Astrocyte (in vitro differentiated cells and primary cell): ENCODE measurements around the gene CCR6. TPM values are rescaled to one million over a fixed set of nuclear protein-coding genes. Genes with fewer than 3 reads are reported as not detected.

Experiments used
- DNase-seq: peaks from one replicate; pipeline ENCODE4 v3.0.0-alpha.2; 2010; ENCODE audit warnings: low read depth
- FAIRE-seq: peaks from 2 replicates; lab custom pipeline; 2011; peaks lifted over from hg19 to GRCh38; lab: Jason Lieb, UNC
- H2AFZ ChIP-seq: 2 replicates; pipeline ENCODE4 v1.6.0; 2012; ENCODE audit warnings: low read depth, low read length, inconsistent platforms
- H3K27ac ChIP-seq: 2 replicates; pipeline ENCODE4 v1.5.1; 2011; ENCODE audit warnings: low read depth, low read length, inconsistent platforms
- H3K27me3 ChIP-seq: 2 replicates; pipeline ENCODE4 v1.6.0; 2011; ENCODE audit warnings: low read length, inconsistent platforms; ENCODE audit not compliant: insufficient read depth
- H3K36me3 ChIP-seq: 2 replicates; pipeline ENCODE4 v1.5.1; 2011; ENCODE audit warnings: low read length, inconsistent platforms; ENCODE audit not compliant: insufficient read depth
- H3K4me1 ChIP-seq: 2 replicates; pipeline ENCODE4 v1.5.1; 2011; ENCODE audit warnings: low read length, inconsistent platforms; ENCODE audit not compliant: insufficient read depth
- H3K4me2 ChIP-seq: 2 replicates; pipeline ENCODE4 v1.6.0; 2012; ENCODE audit warnings: low read length, inconsistent platforms
- H3K4me3 ChIP-seq: 2 replicates; pipeline ENCODE4 v1.5.1; 2011; ENCODE audit warnings: low read depth, mild to moderate bottlenecking, low read length, inconsistent platforms; ENCODE audit not compliant: insufficient read depth
- H3K79me2 ChIP-seq: 2 replicates; pipeline ENCODE4 v1.6.0; 2012; ENCODE audit warnings: mild to moderate bottlenecking, low read length, inconsistent platforms; ENCODE audit not compliant: insufficient read depth
- H3K9ac ChIP-seq: 2 replicates; pipeline ENCODE4 v1.6.0; 2012; ENCODE audit warnings: mild to moderate bottlenecking, low read length, inconsistent platforms
- H3K9me3 ChIP-seq: 2 replicates; pipeline ENCODE4 v1.5.1; 2012; ENCODE audit warnings: low read depth, mild to moderate bottlenecking, low read length, inconsistent platforms; ENCODE audit not compliant: insufficient read depth
- H4K20me1 ChIP-seq: 2 replicates; pipeline ENCODE4 v1.6.0; 2012; ENCODE audit warnings: low read length, inconsistent platforms; ENCODE audit not compliant: insufficient read depth
- H3K27ac Mint-ChIP-seq: one replicate; pipeline ENCODE4 v1.8.0; 2021; ENCODE audit warnings: mild to moderate bottlenecking, mixed read lengths; ENCODE audit not compliant: unreplicated experiment
- H3K27me3 Mint-ChIP-seq: one replicate; pipeline ENCODE4 v1.8.0; 2021; ENCODE audit warnings: low read depth, mixed read lengths; ENCODE audit not compliant: unreplicated experiment
- H3K36me3 Mint-ChIP-seq: one replicate; pipeline ENCODE4 v1.8.0; 2021; ENCODE audit warnings: low read depth, mixed read lengths; ENCODE audit not compliant: unreplicated experiment
- H3K4me1 Mint-ChIP-seq: one replicate; pipeline ENCODE4 v1.8.0; 2021; ENCODE audit warnings: low read depth, mixed read lengths; ENCODE audit not compliant: unreplicated experiment
- H3K4me3 Mint-ChIP-seq: one replicate; pipeline ENCODE4 v1.8.0; 2021; ENCODE audit warnings: mild to moderate bottlenecking, moderate library complexity, mixed read lengths; ENCODE audit not compliant: unreplicated experiment
- H3K9me3 Mint-ChIP-seq: one replicate; pipeline ENCODE4 v1.8.0; 2021; ENCODE audit warnings: mild to moderate bottlenecking, mixed read lengths; ENCODE audit not compliant: unreplicated experiment
- CTCF ChIP-seq: IDR thresholded peaks from 2 replicates; pipeline ENCODE4 v1.5.1; 2011; ENCODE audit warnings: low read depth, mild to moderate bottlenecking, inconsistent platforms, low read length, moderate library complexity; ENCODE audit not compliant: insufficient read depth
- EZH2 ChIP-seq: IDR thresholded peaks from 2 replicates; pipeline ENCODE4 v1.6.1; 2012; ENCODE audit warnings: mild to moderate bottlenecking, low read length, inconsistent platforms; ENCODE audit not compliant: insufficient read depth
- total RNA-seq: library from RNA; stranded (reverse); gene quantifications from 2 replicates; pipeline ENCODE4 v1.2.1, GENCODE V29; 2021

Gene CCR6
- total RNA-seq, 1 donor from 2014 or later, result not detected

- Histone ChIP-seq H3K4me2 (no peak overlapping the region), H3K27ac (no peak overlapping the region), H3K4me1 (no peaks in the 10 kb centered on the region), H3K9me3 (no peaks in the 10 kb centered on the region), H3K36me3 (no peaks in the 10 kb centered on the region), H2AFZ (no peak overlapping the region), H3K27me3 (no peaks in the 10 kb centered on the region), H3K4me3 (no peak overlapping the region), H3K79me2 (no peaks in the 10 kb centered on the region), H3K9ac (no peak overlapping the region), H4K20me1 (no peaks in the 10 kb centered on the region)
- no peak for TF ChIP-seq CTCF
- TF ChIP-seq EZH2, result no peak
- peaks cover 26% of the 10 kb centered on the region for H3K27me3 Mint-ChIP-seq
- no peak overlapping the region for H3K4me3 Mint-ChIP-seq
- no peak overlapping the region for H3K27ac Mint-ChIP-seq
- H3K9me3 Mint-ChIP-seq, result peaks cover 7% of the 10 kb centered on the region
- H3K36me3 Mint-ChIP-seq, result no peaks in the 10 kb centered on the region
- no peak for FAIRE-seq
- H3K4me1 Mint-ChIP-seq, result no peaks in the 10 kb centered on the region
- no peak for DNase-seq
These were observed 1.9 kb downstream of the CCR6 start for GRCh38 chr6:167124753-167125152.

- Histone ChIP-seq H3K4me3 (no peak overlapping the region), H3K27ac (no peak overlapping the region), H2AFZ (no peak overlapping the region), H4K20me1 (no peaks in the 10 kb centered on the region), H3K9me3 (no peaks in the 10 kb centered on the region), H3K79me2 (no peaks in the 10 kb centered on the region), H3K27me3 (no peaks in the 10 kb centered on the region), H3K36me3 (no peaks in the 10 kb centered on the region), H3K4me1 (no peaks in the 10 kb centered on the region), H3K4me2 (no peak overlapping the region), H3K9ac (no peak overlapping the region)
- Mint-ChIP-seq H3K36me3 (no peaks in the 10 kb centered on the region), H3K9me3 (peaks cover 7% of the 10 kb centered on the region), H3K4me1 (no peaks in the 10 kb centered on the region), H3K27me3 (peaks cover 29% of the 10 kb centered on the region), H3K27ac (no peak overlapping the region), H3K4me3 (no peak overlapping the region)
- no peak for TF ChIP-seq EZH2
- no peak for TF ChIP-seq CTCF
- no peak for DNase-seq
- FAIRE-seq, result no peak
These were observed 2.5 kb downstream of the CCR6 start for GRCh38 chr6:167125410-167125809.

- Histone ChIP-seq H3K27me3 (no peaks in the 10 kb centered on the region), H2AFZ (no peak overlapping the region), H3K4me1 (no peaks in the 10 kb centered on the region), H3K27ac (no peak overlapping the region), H4K20me1 (no peaks in the 10 kb centered on the region), H3K9me3 (no peaks in the 10 kb centered on the region), H3K9ac (no peak overlapping the region), H3K4me2 (no peak overlapping the region), H3K4me3 (no peak overlapping the region), H3K79me2 (no peaks in the 10 kb centered on the region), H3K36me3 (no peaks in the 10 kb centered on the region)
- no peak for FAIRE-seq
- Mint-ChIP-seq H3K36me3 (no peaks in the 10 kb centered on the region), H3K4me3 (no peak overlapping the region), H3K9me3 (peaks cover 7% of the 10 kb centered on the region), H3K27ac (no peak overlapping the region), H3K4me1 (no peaks in the 10 kb centered on the region), H3K27me3 (peaks cover 29% of the 10 kb centered on the region)
- DNase-seq, result no peak
- TF ChIP-seq EZH2 (no peak), CTCF (no peak)
These were observed 3.0 kb downstream of the CCR6 start for GRCh38 chr6:167125855-167126349.
